Endodermal cell (in vitro differentiated cells): ENCODE results near the gene STON2. TPM values are rescaled to one million over a fixed set of nuclear protein-coding genes. Genes with fewer than 3 reads are reported as not detected.

ENCODE experiments used
- DNase-seq: peaks from one replicate; pipeline ENCODE4 v3.0.0-alpha.2; 2017
- H3K27ac ChIP-seq: 2 replicates; pipeline ENCODE4 v1.5.1; 2013; ENCODE audit warnings: mild to moderate bottlenecking, low read depth, low read length, moderate library complexity
- H3K27me3 ChIP-seq: 2 replicates; pipeline ENCODE4 v1.6.1; 2013; ENCODE audit warnings: mild to moderate bottlenecking, low read length, moderate library complexity; ENCODE audit not compliant: insufficient read depth, control insufficient read depth, poor library complexity, severe bottlenecking
- H3K36me3 ChIP-seq: 2 replicates; pipeline ENCODE4 v1.7.0; 2013; ENCODE audit warnings: mild to moderate bottlenecking, low read length, moderate library complexity; ENCODE audit not compliant: control insufficient read depth, insufficient read depth
- H3K4me1 ChIP-seq: one replicate; pipeline ENCODE4 v1.7.0; 2013; ENCODE audit warnings: low read length; ENCODE audit not compliant: control insufficient read depth, insufficient read depth
- H3K4me3 ChIP-seq: 2 replicates; pipeline ENCODE4 v1.5.1; 2013; ENCODE audit warnings: mild to moderate bottlenecking, low read length, moderate library complexity
- H3K9ac ChIP-seq: 2 replicates; pipeline ENCODE4 v1.6.1; 2013; ENCODE audit warnings: mild to moderate bottlenecking, low read length, moderate library complexity; ENCODE audit not compliant: poor library complexity, severe bottlenecking; ENCODE audit errors: extremely low read depth
- H3K9me3 ChIP-seq: 2 replicates; pipeline ENCODE4 v1.6.1; 2013; ENCODE audit warnings: mild to moderate bottlenecking, low read length, moderate library complexity; ENCODE audit not compliant: control insufficient read depth
- H3K27ac Mint-ChIP-seq: 2 replicates; pipeline ENCODE4 v1.8.0; 2020; ENCODE audit warnings: mixed read lengths
- H3K27me3 Mint-ChIP-seq: 2 replicates; pipeline ENCODE4 v1.8.0; 2021; ENCODE audit warnings: mild to moderate bottlenecking, mixed read lengths; ENCODE audit not compliant: insufficient read depth
- H3K36me3 Mint-ChIP-seq: 2 replicates; pipeline ENCODE4 v1.8.0; 2020; ENCODE audit warnings: low read depth, mixed read lengths
- H3K4me1 Mint-ChIP-seq: 2 replicates; pipeline ENCODE4 v1.8.0; 2020; ENCODE audit warnings: mixed read lengths
- H3K4me3 Mint-ChIP-seq: 2 replicates; pipeline ENCODE4 v1.8.0; 2020; ENCODE audit warnings: mild to moderate bottlenecking, moderate library complexity, mixed read lengths
- H3K9me3 Mint-ChIP-seq: 2 replicates; pipeline ENCODE4 v1.8.0; 2020; ENCODE audit warnings: mild to moderate bottlenecking, mixed read lengths
- CTCF ChIP-seq: fragments of 200-600 bp; sonication (generic); conservative IDR thresholded peaks from 2 replicates; pipeline ENCODE4 v1.5.0; 2021; ENCODE audit warnings: antibody characterized with exemption, mild to moderate bottlenecking
- WGBS, 2 experiments: methylation state at CpG; one replicate each; pipeline versions ENCODE4 v1.1.5 to v1.1.7; 2013; ENCODE audit warnings: missing lambda C conversion rate in 2 of 2, mixed read lengths in 1 of 2; ENCODE audit not compliant: insufficient coverage in 1 of 2, insufficient read length in 1 of 2; 5-methylcytosine and 5-hydroxymethylcytosine counted together
- total RNA-seq, 2 donors: library from RNA; stranded (reverse); fragmentation: NEBNext Ultra II Directional in 1 of 2; extraction: Animal tissue kit (Norgen Biotek cat#: 25700) in 1 of 2; gene quantifications; 2 replicates in 1 of 2; 3 replicates in 1 of 2; pipeline ENCODE4 v1.2.1, GENCODE V29; 2021

The STON2 gene
- total RNA-seq, 2 donors from 2014 or later, result 37.2 to 43.9 TPM

GRCh38 chr14:81352413-81352812 lies 47.7 kb downstream of the STON2 start:
- Mint-ChIP-seq H3K36me3 (peaks cover 6% of the 10 kb centered on the region), H3K27me3 (no peaks in the 10 kb centered on the region), H3K4me1 (peaks cover 13% of the 10 kb centered on the region), H3K9me3 (peaks cover 24% of the 10 kb centered on the region), H3K4me3 (no peak overlapping the region), H3K27ac (no peak overlapping the region)
- Histone ChIP-seq H3K4me3 (no peak overlapping the region), H3K9ac (no peak overlapping the region), H3K36me3 (no peaks in the 10 kb centered on the region), H3K27ac (no peak overlapping the region), H3K27me3 (no peaks in the 10 kb centered on the region), H3K4me1 (no peaks in the 10 kb centered on the region), H3K9me3 (peaks cover 19% of the 10 kb centered on the region)
- no peak for TF ChIP-seq CTCF
- DNase-seq, result no peak
- WGBS, 2 experiments, result 90 to 91% methylated on average over 2 of the region's 2 CpGs

- no peak for TF ChIP-seq CTCF
- Histone ChIP-seq H3K27ac (no peak overlapping the region), H3K4me1 (no peaks in the 10 kb centered on the region), H3K9ac (no peak overlapping the region), H3K4me3 (no peak overlapping the region), H3K27me3 (no peaks in the 10 kb centered on the region), H3K36me3 (no peaks in the 10 kb centered on the region), H3K9me3 (peaks cover 19% of the 10 kb centered on the region)
- Mint-ChIP-seq H3K27me3 (no peaks in the 10 kb centered on the region), H3K4me3 (no peak overlapping the region), H3K36me3 (peaks cover 6% of the 10 kb centered on the region), H3K9me3 (peaks cover 18% of the 10 kb centered on the region), H3K27ac (no peak overlapping the region), H3K4me1 (peaks cover 13% of the 10 kb centered on the region)
- no peak for DNase-seq
Observed at GRCh38 chr14:81351205-81351604, 48.9 kb downstream of the STON2 start.

GRCh38 chr14:81350344-81351130 lies 49.6 kb downstream of the STON2 start:
- no peak overlapping the region for H3K4me3 Mint-ChIP-seq
- H3K4me1 Mint-ChIP-seq, result peaks cover 13% of the 10 kb centered on the region
- no peak for DNase-seq
- Histone ChIP-seq H3K9ac (no peak overlapping the region), H3K4me1 (no peaks in the 10 kb centered on the region), H3K27me3 (no peaks in the 10 kb centered on the region), H3K27ac (no peak overlapping the region), H3K4me3 (no peak overlapping the region), H3K9me3 (peaks cover 18% of the 10 kb centered on the region), H3K36me3 (no peaks in the 10 kb centered on the region)
- H3K9me3 Mint-ChIP-seq, result peaks cover 16% of the 10 kb centered on the region
- no peaks in the 10 kb centered on the region for H3K27me3 Mint-ChIP-seq
- WGBS, 2 experiments, result 93 to 100% methylated on average over 2 to 4 of the region's 5 CpGs
- TF ChIP-seq CTCF, result no peak
- H3K36me3 Mint-ChIP-seq, result peaks cover 6% of the 10 kb centered on the region
- H3K27ac Mint-ChIP-seq, result no peak overlapping the region
